Breast epithelium (tissue), 4 donors: ENCODE results near the gene MYBPC3. TPM values are rescaled to one million over a fixed set of nuclear protein-coding genes. Genes with fewer than 3 reads are reported as not detected.

Experiments used
- DNase-seq, 2 donors: peaks; one replicate each; pipeline ENCODE4 v3.0.0-alpha.2; 2019; ENCODE audit warnings: low spot score in 2 of 2
- H3K27ac ChIP-seq, 2 donors: fragments of 200-600 bp; sonication (generic) in 1 of 2; one replicate each; pipeline ENCODE4 v1.5.1; 2016 to 2019; ENCODE audit warnings: mild to moderate bottlenecking in 1 of 2
- H3K27me3 ChIP-seq, 2 donors: fragments of 200-600 bp; sonication (generic) in 1 of 2; one replicate each; pipeline versions ENCODE4 v1.5.1 to v1.6.0; 2017 to 2019; ENCODE audit warnings: control low read depth in 1 of 2, mild to moderate bottlenecking in 1 of 2
- H3K36me3 ChIP-seq: fragments of 200-600 bp; one replicate; pipeline ENCODE4 v1.5.1; 2019
- H3K4me1 ChIP-seq, 2 donors: fragments of 200-600 bp; sonication (generic); one replicate each; pipeline ENCODE4 v1.5.1; 2016 to 2019; ENCODE audit warnings: control low read depth in 1 of 2
- H3K4me3 ChIP-seq, 3 donors: fragments of 200-600 bp; sonication (generic); 1 replicate in 2 of 3; 2 replicates in 1 of 3; pipeline ENCODE4 v1.5.1; 2016 to 2019; ENCODE audit warnings: mild to moderate bottlenecking in 3 of 3, moderate library complexity in 2 of 3
- H3K9me3 ChIP-seq, 2 donors: fragments of 200-600 bp; sonication (generic) in 1 of 2; one replicate each; pipeline ENCODE4 v1.5.1; 2016 to 2019; ENCODE audit warnings: control low read depth in 1 of 2
- POLR2A ChIP-seq: fragments of 450-650 bp; IDR thresholded peaks from one replicate; pipeline ENCODE4 v1.6.1; 2016; ENCODE audit warnings: antibody characterized with exemption, mild to moderate bottlenecking, moderate library complexity
- POLR2AphosphoS5 ChIP-seq, 3 donors: sonication (generic); formaldehyde crosslinking; IDR thresholded peaks; one replicate each; pipeline ENCODE4 v1.6.1; 2017; ENCODE audit warnings: antibody characterized with exemption in 3 of 3
- intact Hi-C: fragments of 100-400 bp; cut with DNase I; formaldehyde crosslinking; loops from one replicate; pipeline ENCODE4 v1.15.1; 2023; ENCODE audit warnings: low total_unique reads
- total RNA-seq, 3 donors: library from RNA; depleted of rRNA; stranded (reverse); fragments of >200 nt; gene quantifications; one replicate each; pipeline ENCODE4 v1.1.0, GENCODE V29; 2016
- TF ChIP-seq, protein P1 (sequence below), 3 donors: fragments of 450-650 bp; IDR thresholded peaks; one replicate each; pipeline ENCODE4 v1.5.1; 2016 to 2017; ENCODE audit warnings: antibody characterized with exemption in 3 of 3, mild to moderate bottlenecking in 3 of 3, moderate library complexity in 3 of 3

Gene MYBPC3
- total RNA-seq, 3 donors from 2014 or later = under 0.01 TPM; not detected in 1

GRCh38 chr11:47296045-47296444, 56.5 kb downstream of the MYBPC3 start:
- Histone ChIP-seq H3K4me3 (no peak overlapping the region), H3K9me3 (peaks cover 0 to 8% of the 10 kb centered on the region in 2 donors), H3K27ac (no peak overlapping the region), H3K4me1 (no peaks in the 10 kb centered on the region), H3K27me3 (no peaks in the 10 kb centered on the region), H3K36me3 (peaks cover 14% of the 10 kb centered on the region)
- intact Hi-C loops = no loop called here
- TF ChIP-seq POLR2A (no peak), POLR2AphosphoS5 (IDR thresholded peaks at IDR 0.05) (no peak)
- TF ChIP-seq, protein P1, sequence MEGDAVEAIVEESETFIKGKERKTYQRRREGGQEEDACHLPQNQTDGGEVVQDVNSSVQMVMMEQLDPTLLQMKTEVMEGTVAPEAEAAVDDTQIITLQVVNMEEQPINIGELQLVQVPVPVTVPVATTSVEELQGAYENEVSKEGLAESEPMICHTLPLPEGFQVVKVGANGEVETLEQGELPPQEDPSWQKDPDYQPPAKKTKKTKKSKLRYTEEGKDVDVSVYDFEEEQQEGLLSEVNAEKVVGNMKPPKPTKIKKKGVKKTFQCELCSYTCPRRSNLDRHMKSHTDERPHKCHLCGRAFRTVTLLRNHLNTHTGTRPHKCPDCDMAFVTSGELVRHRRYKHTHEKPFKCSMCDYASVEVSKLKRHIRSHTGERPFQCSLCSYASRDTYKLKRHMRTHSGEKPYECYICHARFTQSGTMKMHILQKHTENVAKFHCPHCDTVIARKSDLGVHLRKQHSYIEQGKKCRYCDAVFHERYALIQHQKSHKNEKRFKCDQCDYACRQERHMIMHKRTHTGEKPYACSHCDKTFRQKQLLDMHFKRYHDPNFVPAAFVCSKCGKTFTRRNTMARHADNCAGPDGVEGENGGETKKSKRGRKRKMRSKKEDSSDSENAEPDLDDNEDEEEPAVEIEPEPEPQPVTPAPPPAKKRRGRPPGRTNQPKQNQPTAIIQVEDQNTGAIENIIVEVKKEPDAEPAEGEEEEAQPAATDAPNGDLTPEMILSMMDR (IDR thresholded peaks at IDR 0.05) = no peak
- DNase-seq = no peak

GRCh38 chr11:47295385-47295784, 57.1 kb downstream of the MYBPC3 start:
- TF ChIP-seq POLR2A = no peak
- TF ChIP-seq, protein P1 (IDR thresholded peaks at IDR 0.05) = no peak
- no peak for TF ChIP-seq POLR2AphosphoS5 (IDR thresholded peaks at IDR 0.05)
- Histone ChIP-seq H3K27ac (no peak overlapping the region), H3K27me3 (no peaks in the 10 kb centered on the region), H3K9me3 (peaks cover 0 to 8% of the 10 kb centered on the region in 2 donors), H3K36me3 (peaks cover 14% of the 10 kb centered on the region), H3K4me1 (no peaks in the 10 kb centered on the region), H3K4me3 (no peak overlapping the region)
- DNase-seq = no peak
- intact Hi-C loops = no loop called here

DNA sequence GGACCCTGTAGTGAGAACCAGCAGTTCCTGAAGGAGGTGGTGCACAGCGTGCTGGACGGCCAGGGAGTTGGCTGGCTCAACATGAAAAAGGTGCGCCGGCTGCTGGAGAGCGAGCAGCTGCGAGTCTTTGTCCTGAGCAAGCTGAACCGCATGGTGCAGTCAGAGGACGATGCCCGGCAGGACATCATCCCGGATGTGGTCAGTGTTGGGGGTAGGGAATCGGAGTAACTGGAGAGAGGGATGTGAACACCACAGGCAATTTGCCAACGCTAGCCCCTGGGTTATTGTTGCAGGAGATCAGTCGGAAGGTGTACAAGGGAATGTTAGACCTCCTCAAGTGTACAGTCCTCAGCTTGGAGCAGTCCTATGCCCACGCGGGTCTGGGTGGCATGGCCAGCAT, 62.6 kb downstream of the MYBPC3 start:
- Histone ChIP-seq H3K4me3 (no peak overlapping the region), H3K27ac (no peak overlapping the region), H3K36me3 (peaks cover 17% of the 10 kb centered on the region), H3K4me1 (no peaks in the 10 kb centered on the region), H3K9me3 (no peaks in the 10 kb centered on the region), H3K27me3 (no peaks in the 10 kb centered on the region)
- intact Hi-C loops = no loop called here
- TF ChIP-seq POLR2A = no peak
- no peak for TF ChIP-seq POLR2AphosphoS5 (IDR thresholded peaks at IDR 0.05)
- TF ChIP-seq, protein P1 (IDR thresholded peaks at IDR 0.05) = no peak
- DNase-seq = no peak

GRCh38 chr11:47288066-47288465, 64.4 kb downstream of the MYBPC3 start:
- no peak for DNase-seq
- H3K27me3 ChIP-seq = no peaks in the 10 kb centered on the region
- H3K27ac ChIP-seq = no peak overlapping the region
- no peak overlapping the region for H3K4me3 ChIP-seq
- H3K36me3 ChIP-seq = peaks cover 26% of the 10 kb centered on the region
- intact Hi-C loops = no loop called here
- TF ChIP-seq POLR2AphosphoS5 (IDR thresholded peaks at IDR 0.05) (no peak), POLR2A (no peak)
- TF ChIP-seq, protein P1 (IDR thresholded peaks at IDR 0.05) = no peak
- no peaks in the 10 kb centered on the region for H3K4me1 ChIP-seq
- H3K9me3 ChIP-seq = no peaks in the 10 kb centered on the region

DNA sequence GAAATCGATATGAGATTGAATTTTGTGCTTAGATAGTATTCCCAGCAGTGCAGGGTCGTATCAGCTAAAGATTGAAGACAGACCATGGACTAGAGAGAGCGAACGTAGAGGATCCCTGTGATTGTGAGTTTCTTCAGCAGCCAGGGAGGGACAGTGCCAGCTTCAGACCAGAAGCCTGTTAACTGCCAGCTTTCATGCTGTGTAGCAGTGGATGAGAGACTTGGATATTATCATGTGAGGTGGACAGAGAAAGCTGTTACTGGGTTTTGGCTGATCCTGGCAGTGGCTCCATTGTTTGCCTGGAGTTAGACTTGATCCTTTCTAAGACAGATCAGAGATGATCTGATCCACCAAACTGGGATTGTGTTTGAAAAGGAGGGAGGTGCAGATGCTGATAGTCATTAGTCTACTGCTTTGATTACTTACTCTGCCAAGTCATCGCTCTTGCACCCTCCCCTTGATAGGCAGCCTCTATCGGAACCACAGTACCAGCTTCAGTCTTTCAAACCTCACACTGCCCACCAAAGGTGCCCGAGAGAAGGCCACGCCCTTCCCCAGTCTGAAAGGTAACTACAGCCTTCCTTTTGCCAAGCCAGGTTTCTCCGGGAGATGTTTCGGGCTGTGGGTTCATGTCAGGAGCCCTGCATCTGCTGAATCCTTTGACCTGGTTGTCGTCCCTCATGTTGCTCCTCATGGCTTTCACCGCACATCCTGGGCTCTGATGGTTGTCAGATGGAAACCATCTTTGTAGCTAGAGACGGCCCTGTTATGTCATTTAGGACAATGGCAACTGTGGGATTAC, 66.3 kb downstream of the MYBPC3 start:
- no peak overlapping the region for H3K27ac ChIP-seq
- no peak for DNase-seq
- intact Hi-C loops = no loop called here
- H3K36me3 ChIP-seq = peaks cover 34% of the 10 kb centered on the region
- no peak for TF ChIP-seq POLR2AphosphoS5 (IDR thresholded peaks at IDR 0.05)
- TF ChIP-seq POLR2A = no peak
- TF ChIP-seq, protein P1 (IDR thresholded peaks at IDR 0.05) = no peak
- H3K27me3 ChIP-seq = no peaks in the 10 kb centered on the region
- no peaks in the 10 kb centered on the region for H3K9me3 ChIP-seq
- H3K4me3 ChIP-seq = no peak overlapping the region
- no peaks in the 10 kb centered on the region for H3K4me1 ChIP-seq
